HG03342 (cell line): ENCODE results near the gene RNPC3.
"Not testable (repeated sequence)": the region's sequence is repeated elsewhere in the genome, so short reads cannot be mapped to it uniquely, and the experiment has no call there.

Experiments
- ATAC-seq: cut with Tn5 transposase; IDR thresholded peaks from one replicate; pipeline ENCODE4 v1.9.1; 2021; ENCODE audit warnings: mild to moderate bottlenecking, moderate library complexity; ENCODE audit not compliant: unreplicated experiment

Gene RNPC3

GRCh38 chr1:103547840-103548239, 22.3 kb downstream of the RNPC3 start:
- no peak for ATAC-seq

- ATAC-seq, result no peak
These were observed 34.9 kb downstream of the RNPC3 start for GRCh38 chr1:103560427-103560826.

- ATAC-seq, result not testable (repeated sequence)
These were observed 35.6 kb downstream of the RNPC3 start for GRCh38 chr1:103561124-103561523.

- ATAC-seq, result peak; percentile 80
These were observed 36.3 kb downstream of the RNPC3 start for GRCh38 chr1:103561643-103562395.

GRCh38 chr1:103563056-103563455, 37.6 kb downstream of the RNPC3 start:
- no peak for ATAC-seq

- no peak for ATAC-seq
These were observed 44.0 kb downstream of the RNPC3 start for GRCh38 chr1:103569493-103569892.

GRCh38 chr1:103571289-103571688, 45.8 kb downstream of the RNPC3 start, which contains the start of gene AMY2B:
Gene AMY2B, plus strand, starts transcription at chr1:103571589. Its CDS starts 14 bp downstream, at chr1:103571603.
- not testable (repeated sequence) for ATAC-seq

- no peak for ATAC-seq
These were observed 50.6 kb downstream of the RNPC3 start for GRCh38 chr1:103576065-103576464.

GRCh38 chr1:103576784-103577183, 51.3 kb downstream of the RNPC3 start:
- not testable (repeated sequence) for ATAC-seq

- no peak for ATAC-seq
These were observed 57.0 kb downstream of the RNPC3 start for GRCh38 chr1:103582464-103582863.

GRCh38 chr1:103583887-103584286, 58.4 kb downstream of the RNPC3 start:
- ATAC-seq, result no peak

GRCh38 chr1:103584537-103584936, 59.0 kb downstream of the RNPC3 start:
- ATAC-seq, result no peak

- ATAC-seq, result not testable (repeated sequence)
These were observed 77.2 kb downstream of the RNPC3 start for GRCh38 chr1:103602740-103603139.
